ENCODE results near the gene ZNF519. TPM values are rescaled to one million over a fixed set of nuclear protein-coding genes. Genes with fewer than 3 reads are reported as not detected.

ZNF519 gene
- total RNA-seq, 1 donor from 2014 or later: 3.7 TPM

Other genes with a start within 250 kb of the ZNF519 start
- gene MC2R, start 216.9 kb downstream of the ZNF519 start, total RNA-seq: not detected